ENCODE results near the gene DACT2.
"Not testable (repeated sequence)": the region's sequence is repeated elsewhere in the genome, so short reads cannot be mapped to it uniquely, and the experiment has no call there.

The DACT2 gene

GRCh38 chr6:168267779-168268178, 51.8 kb downstream of the DACT2 start:
- not testable (repeated sequence) for DNase-seq (ENCODE audit: low read depth in 2 of 3, low spot score in 1 of 3)

GRCh38 chr6:168265827-168266815, 53.5 kb downstream of the DACT2 start:
- no peak for DNase-seq (ENCODE audit: low read depth in 2 of 3, low spot score in 1 of 3)

- no peak for DNase-seq (ENCODE audit: low read depth in 2 of 3, low spot score in 1 of 3)
Observed at GRCh38 chr6:168265394-168265793, 54.2 kb downstream of the DACT2 start.

- no peak for DNase-seq (ENCODE audit: low read depth in 2 of 3, low spot score in 1 of 3)
Observed at GRCh38 chr6:168264593-168265335, 54.8 kb downstream of the DACT2 start.

- DNase-seq (ENCODE audit: low read depth in 2 of 3, low spot score in 1 of 3), result no peak
Observed at GRCh38 chr6:168263351-168263905, 56.1 kb downstream of the DACT2 start.

- no peak for DNase-seq (ENCODE audit: low read depth in 2 of 3, low spot score in 1 of 3)
Observed at GRCh38 chr6:168261234-168261633, 58.3 kb downstream of the DACT2 start.

GRCh38 chr6:168260420-168260987, 59.1 kb downstream of the DACT2 start:
- DNase-seq (ENCODE audit: low read depth in 2 of 3, low spot score in 1 of 3), result no peak

- DNase-seq (ENCODE audit: low read depth in 2 of 3, low spot score in 1 of 3), result no peak
Observed at GRCh38 chr6:168258795-168259194, 60.8 kb downstream of the DACT2 start.

GRCh38 chr6:168256940-168257339, 62.6 kb downstream of the DACT2 start:
- no peak for DNase-seq (ENCODE audit: low read depth in 2 of 3, low spot score in 1 of 3)

Data from stimulated activated CD4-positive, alpha-beta T cell treated with anti-CD3 and anti-CD28 coated beads, Interleukin-12 subunit alpha, Interleukin-12 subunit beta, amount 100 ng/mL, for 48 hours (primary cell).